Smooth muscle cell (in vitro differentiated cells): ENCODE results near the gene NID1. TPM values are rescaled to one million over a fixed set of nuclear protein-coding genes. Genes with fewer than 3 reads are reported as not detected.

Source experiments
- DNase-seq: peaks from one replicate; lab custom pipeline; 2025; ENCODE audit not compliant: unreplicated experiment; lab: John Stamatoyannopoulos, UW
- H2AFZ ChIP-seq: fragments of 200-600 bp; sonication (generic); 2 replicates; pipeline ENCODE4 v1.6.0; 2016; ENCODE audit warnings: antibody characterized with exemption, low read depth, mild to moderate bottlenecking
- H3F3A ChIP-seq: fragments of 200-600 bp; sonication (generic); 2 replicates; pipeline ENCODE4 v1.6.0; 2017; ENCODE audit warnings: antibody characterized with exemption, low read depth
- H3K27ac ChIP-seq: fragments of 200-600 bp; sonication (generic); 2 replicates; pipeline ENCODE4 v1.5.1; 2016; ENCODE audit warnings: low read depth, mild to moderate bottlenecking
- H3K27me3 ChIP-seq: fragments of 200-600 bp; sonication (generic); 2 replicates; pipeline ENCODE4 v1.6.1; 2016; ENCODE audit warnings: low read depth, mild to moderate bottlenecking
- H3K36me3 ChIP-seq: fragments of 200-600 bp; sonication (generic); 2 replicates; pipeline ENCODE4 v1.5.1; 2016; ENCODE audit warnings: low read depth
- H3K4me1 ChIP-seq: fragments of 200-600 bp; sonication (generic); 2 replicates; pipeline ENCODE4 v1.5.1; 2016; ENCODE audit warnings: low read depth
- H3K4me2 ChIP-seq: fragments of 200-600 bp; sonication (generic); 2 replicates; pipeline ENCODE4 v1.6.0; 2016; ENCODE audit warnings: mild to moderate bottlenecking
- H3K4me3 ChIP-seq: fragments of 200-600 bp; sonication (generic); 2 replicates; pipeline ENCODE4 v1.5.1; 2016; ENCODE audit warnings: mild to moderate bottlenecking
- H3K79me2 ChIP-seq: fragments of 200-600 bp; sonication (generic); 2 replicates; pipeline ENCODE4 v1.6.0; 2016; ENCODE audit warnings: low read depth, mild to moderate bottlenecking
- H3K9ac ChIP-seq: fragments of 200-600 bp; sonication (generic); 2 replicates; pipeline ENCODE4 v1.6.0; 2016; ENCODE audit warnings: low read depth
- H3K9me3 ChIP-seq: fragments of 200-600 bp; sonication (generic); replicated peaks from 2 replicates; pipeline ENCODE4 v1.5.1; 2016; ENCODE audit warnings: low read depth
- H4K20me1 ChIP-seq: fragments of 200-600 bp; sonication (generic); 2 replicates; pipeline ENCODE4 v1.6.0; 2016; ENCODE audit warnings: low read depth
- CTCF ChIP-seq: fragments of 200-600 bp; sonication (generic); IDR thresholded peaks from 2 replicates; pipeline ENCODE4 v1.5.1; 2017; ENCODE audit warnings: borderline replicate concordance, mild to moderate bottlenecking, antibody characterized with exemption; ENCODE audit not compliant: insufficient read depth, poor library complexity, severe bottlenecking
- WGBS: methylation state at CpG from one replicate; pipeline ENCODE4 v1.1.7; 2016; ENCODE audit warnings: low lambda C conversion rate; 5-methylcytosine and 5-hydroxymethylcytosine counted together
- polyA plus RNA-seq: library from polyadenylated mRNA; unstranded; fragments of >200 nt; fragmentation: Nextera tagmentation; extraction: Ambion mirVana; gene quantifications from 2 replicates; pipeline ENCODE4 v1.2.1, GENCODE V29; 2016
- total RNA-seq: library from RNA; depleted of rRNA; stranded (reverse); fragments of >200 nt; gene quantifications from 2 replicates; pipeline ENCODE4 v1.2.3, GENCODE V29; 2014

The NID1 gene
- total and polyA plus RNA-seq, 2 experiments from 2014 or later = 52.9 to 74.1 TPM

DNA sequence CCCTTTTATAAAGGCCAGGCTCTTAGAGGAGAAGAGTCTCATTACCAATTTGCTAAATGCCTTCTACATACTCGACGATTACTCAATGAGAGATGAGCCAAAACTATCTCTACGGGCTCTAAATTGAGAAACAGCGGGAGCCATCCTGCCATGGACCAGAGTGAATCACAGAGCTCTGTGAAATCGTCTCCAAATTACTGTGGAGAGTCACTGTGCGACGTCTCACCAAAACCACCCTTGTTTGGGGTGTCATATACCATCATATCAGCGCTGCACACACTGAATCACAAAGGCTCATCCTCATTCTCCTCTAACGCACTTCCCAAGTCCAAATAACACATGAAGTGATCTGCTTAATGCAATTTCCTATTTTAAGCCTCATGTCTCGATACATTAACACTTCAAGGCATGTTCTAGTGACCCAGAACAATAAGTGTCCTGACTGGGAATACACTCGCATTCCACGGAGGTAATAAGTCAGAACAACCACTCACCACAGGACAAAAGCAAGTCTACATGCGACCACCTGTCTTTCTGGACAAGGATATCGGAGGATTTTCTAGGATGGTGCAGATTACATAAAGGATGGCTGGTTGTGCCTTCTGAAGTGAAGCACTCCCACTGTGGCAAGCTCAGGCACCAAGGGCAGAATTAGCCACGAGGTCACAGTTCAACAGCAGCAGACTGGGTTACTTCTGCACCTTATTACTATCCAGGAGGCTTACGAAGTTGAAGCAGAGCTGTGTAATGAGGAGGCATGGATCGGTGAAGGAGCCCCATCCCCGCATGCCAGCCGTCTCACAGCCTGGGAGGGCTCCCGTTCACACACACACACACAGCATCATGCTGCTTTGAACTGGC is 44.3 kb downstream of the NID1 start:
- H3K4me2 ChIP-seq = no peak overlapping the region
- H3K27ac ChIP-seq = no peak overlapping the region
- no peaks in the 10 kb centered on the region for H3K36me3 ChIP-seq
- H3K4me3 ChIP-seq = no peak overlapping the region
- 82% methylated on average over 20 of the region's 20 CpGs for WGBS
- H3K4me1 ChIP-seq = no peaks in the 10 kb centered on the region
- DNase-seq = no peak
- no peak overlapping the region for H2AFZ ChIP-seq
- H3K9ac ChIP-seq = no peak overlapping the region
- no peaks in the 10 kb centered on the region for H4K20me1 ChIP-seq
- no peaks in the 10 kb centered on the region for H3K79me2 ChIP-seq
- no peaks in the 10 kb centered on the region for H3K9me3 ChIP-seq
- no peaks in the 10 kb centered on the region for H3F3A ChIP-seq
- TF ChIP-seq CTCF = no peak
- no peaks in the 10 kb centered on the region for H3K27me3 ChIP-seq

GRCh38 chr1:236018885-236019453 is 45.9 kb downstream of the NID1 start:
- H3K79me2 ChIP-seq = no peaks in the 10 kb centered on the region
- no peak for DNase-seq
- no peak overlapping the region for H3K4me2 ChIP-seq
- no peak overlapping the region for H2AFZ ChIP-seq
- H3K27me3 ChIP-seq = no peaks in the 10 kb centered on the region
- H4K20me1 ChIP-seq = no peaks in the 10 kb centered on the region
- TF ChIP-seq CTCF = no peak
- WGBS = 45% methylated on average over 5 of the region's 5 CpGs
- no peak overlapping the region for H3K4me3 ChIP-seq
- H3K9ac ChIP-seq = no peak overlapping the region
- H3K27ac ChIP-seq = no peak overlapping the region
- no peaks in the 10 kb centered on the region for H3K9me3 ChIP-seq
- H3K36me3 ChIP-seq = no peaks in the 10 kb centered on the region
- H3K4me1 ChIP-seq = no peaks in the 10 kb centered on the region
- H3F3A ChIP-seq = no peaks in the 10 kb centered on the region

- Histone ChIP-seq H3K36me3 (no peaks in the 10 kb centered on the region), H3K79me2 (no peaks in the 10 kb centered on the region), H3F3A (no peaks in the 10 kb centered on the region), H3K4me2 (no peak overlapping the region), H2AFZ (no peak overlapping the region), H3K27me3 (no peaks in the 10 kb centered on the region), H4K20me1 (no peaks in the 10 kb centered on the region), H3K27ac (no peak overlapping the region), H3K4me1 (no peaks in the 10 kb centered on the region), H3K4me3 (no peak overlapping the region), H3K9ac (no peak overlapping the region), H3K9me3 (no peaks in the 10 kb centered on the region)
- no peak for TF ChIP-seq CTCF
- DNase-seq = no peak
- 93% methylated on average over 5 of the region's 5 CpGs for WGBS
These were observed 48.0 kb downstream of the NID1 start for GRCh38 chr1:236016782-236017400.
